Left cardiac atrium (tissue), 4 donors: Measurements from ENCODE around the gene VEZT. TPM values are rescaled to one million over a fixed set of nuclear protein-coding genes. Genes with fewer than 3 reads are reported as not detected.

Experiments
- ATAC-seq, 2 donors: fragments of 200-7000 bp; cut with Tn5 transposase; one replicate each; pipeline ENCODE4 v1.9.1; 2020; ENCODE audit warnings: mild to moderate bottlenecking in 2 of 2, moderate library complexity in 2 of 2
- DNase-seq: peaks from one replicate; pipeline ENCODE4 v3.0.0-alpha.2; 2020
- intact Hi-C, 2 donors: fragments of 100-400 bp; cut with DNase I; formaldehyde crosslinking; loops; one replicate each; pipeline versions ENCODE4 v1.14.1 to v1.15.1; 2022 to 2023
- microRNA-seq, 2 donors: library from miRNA; unstranded; fragments of <30 nt; microRNA quantifications; one replicate each; pipeline ENCODE4 v1.2.0, GENCODE V29; 2020
- total RNA-seq, 2 donors: library from RNA; stranded (reverse); fragmentation: NEBNext Ultra II Directional; extraction: Animal tissue kit (Norgen Biotek cat#: 25700); gene quantifications; one replicate each; pipeline ENCODE4 v1.2.1, GENCODE V29; 2021
- donor health status: DM: no; HTN: yes; CAD: no.
- donor health status: DM: no; HTN: yes; CAD: no; lungs with severe emphysema.
- donor health status: DM: yes; HTN: yes; CAD: no.
- donor health status: Dilated cardiomyopathy.

Gene VEZT
- total RNA-seq, 2 donors from 2014 or later: 53.2 to 60.0 TPM

DNA sequence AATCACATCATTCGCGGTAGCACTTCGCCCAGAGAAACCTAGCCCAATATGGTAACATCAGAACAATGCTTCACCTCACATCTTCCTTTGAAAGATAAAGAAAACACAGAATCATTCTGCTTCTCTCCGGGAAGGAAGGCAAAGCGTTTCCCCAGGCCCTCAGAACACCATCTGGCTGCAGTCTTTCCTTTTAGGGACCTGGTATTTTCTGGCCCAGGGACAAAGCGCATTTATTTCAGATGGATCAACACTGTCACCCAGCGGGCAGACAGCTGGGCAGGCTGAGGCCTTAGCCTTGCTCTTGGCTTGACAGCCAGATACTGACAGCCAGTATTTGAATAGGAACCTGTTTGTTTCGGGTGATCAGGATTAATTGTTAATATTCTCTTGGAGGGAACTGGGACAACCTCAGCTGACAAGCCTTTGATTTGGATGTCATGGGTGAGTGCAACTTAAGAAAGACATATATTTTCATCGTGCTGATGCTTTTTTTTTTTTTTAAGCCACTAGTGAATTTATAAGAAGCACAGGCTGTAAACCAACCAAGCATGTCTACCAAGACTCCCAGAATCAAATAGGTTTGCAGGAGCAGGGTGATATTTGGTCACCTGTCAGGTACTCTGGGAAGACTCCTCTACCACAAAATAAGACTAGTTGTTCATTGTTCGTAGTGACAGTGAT lies 118.9 kb downstream of the VEZT start:
- peak; percentile 66 for DNase-seq
- peak; percentile 93 to 95 for ATAC-seq
- intact Hi-C loops: loop anchor here (1.0 to 5.0 kb wide), 3 partner anchors 196 to 219 kb away; no protein-coding TSS in a partner anchor

- ATAC-seq: no peak
- DNase-seq: no peak
- intact Hi-C loops: loop anchor here (5.0 kb wide), 2 partner anchors 195 to 220 kb away; no protein-coding TSS in a partner anchor
These were observed 119.5 kb downstream of the VEZT start for GRCh38 chr12:95337146-95337545.

- DNase-seq (no peak), ATAC-seq (no peak)
- intact Hi-C loops: loop anchor here (5.0 kb wide), 2 partner anchors 193 to 222 kb away; no protein-coding TSS in a partner anchor
These were observed 121.6 kb downstream of the VEZT start for GRCh38 chr12:95339086-95339788.

DNA sequence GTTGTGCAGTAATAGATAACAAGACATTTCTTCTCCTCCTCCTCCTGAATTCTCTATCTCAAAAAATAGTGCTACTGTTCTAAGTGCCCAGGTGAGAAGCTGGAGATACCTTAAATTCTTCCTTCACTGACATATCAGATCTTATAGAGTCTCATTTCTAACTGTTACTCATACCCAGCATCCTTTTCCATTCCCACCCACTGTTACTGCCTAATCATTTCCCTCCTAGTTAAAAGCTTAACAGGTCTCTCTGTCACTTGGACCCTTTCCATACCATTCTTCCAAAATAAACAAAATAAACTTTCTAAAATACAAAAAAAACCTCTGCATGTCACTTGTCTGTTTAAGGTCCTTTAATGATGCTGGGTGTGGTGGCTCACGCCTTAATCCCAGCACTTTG lies 124.4 kb downstream of the VEZT start:
- intact Hi-C loops: no loop called here

GRCh38 chr12:95343461-95344230 lies 126.0 kb downstream of the VEZT start:
- intact Hi-C loops: no loop called here
- DNase-seq (no peak), ATAC-seq (no peak)

More for the DNA sequence above, 124.4 kb downstream of the VEZT start:
- ATAC-seq: no peak
- DNase-seq: no peak

DNA sequence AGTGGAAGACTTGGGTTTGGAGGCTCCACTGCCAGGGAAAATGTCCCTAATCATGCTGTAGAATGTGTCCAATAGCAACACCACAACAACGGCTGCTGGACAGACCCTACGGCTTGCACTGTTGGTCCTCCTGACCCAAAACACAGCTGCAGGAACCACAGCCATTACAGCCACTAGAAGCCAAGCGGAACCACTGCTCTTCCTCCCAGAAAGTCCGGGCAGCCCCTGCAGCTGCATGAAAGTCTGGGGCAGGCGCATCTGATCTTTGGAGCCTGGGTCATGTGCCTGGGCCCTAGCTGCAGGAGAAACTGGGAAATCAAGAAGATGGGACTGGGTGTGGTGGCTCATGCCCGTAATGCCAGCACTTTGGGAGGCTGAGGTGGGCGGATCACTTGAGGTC lies 131.7 kb downstream of the VEZT start:
- intact Hi-C loops: no loop called here
- DNase-seq: no peak

DNA sequence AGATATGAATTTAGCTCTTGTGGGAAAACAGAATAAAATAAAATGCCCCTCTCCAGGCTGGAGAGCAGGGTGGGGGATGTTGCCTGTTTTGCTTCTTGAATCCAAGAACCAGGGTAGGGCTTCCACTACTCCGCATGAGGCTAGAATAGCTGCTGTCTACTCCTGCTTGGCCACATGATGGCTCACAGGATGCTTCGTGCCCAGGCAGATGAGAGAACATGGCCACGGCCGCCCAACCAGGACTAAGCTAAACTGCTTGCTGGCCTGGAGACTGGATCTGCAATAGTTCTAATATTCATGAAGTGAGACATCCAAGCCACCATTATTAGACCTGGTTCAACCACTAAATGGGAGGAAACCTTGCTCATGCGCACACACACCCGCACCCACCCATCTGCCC lies 134.1 kb downstream of the VEZT start:
- DNase-seq: peak; percentile 36
- peak; percentile 68 to 80 for ATAC-seq
- intact Hi-C loops: loop anchor here in 1 of 2 donors (10.0 kb wide), 1 partner anchor 123 kb away; the partner anchor contains the start of gene METAP2

More for the DNA sequence above, 131.7 kb downstream of the VEZT start:
- no peak for ATAC-seq

Small RNAs within 50 kb of the gene (microRNA-seq; reads per million reads assigned to microRNA genes)
- 99.1 to 121 reads per million in 2 donors for gene MIR331
- 0 to 0.27 reads per million in 2 donors for gene MIR3685

Other genes with a start within 250 kb of the VEZT start
- gene NDUFA12, start 214.1 kb upstream of the VEZT start, total RNA-seq: 100 to 1,000 TPM; 279 to 369 TPM
- gene NR2C1, start 144.2 kb upstream of the VEZT start, total RNA-seq: 10 to 100 TPM; 30.4 to 33.3 TPM
- gene FGD6, start 340 bp upstream of the VEZT start, total RNA-seq: 10 to 100 TPM; 16.2 to 16.3 TPM